Stomach (tissue), 4 donors: ENCODE measurements around the gene KCNE4.

Source experiments
- CTCF ChIP-seq, 7 experiments: fragments of 450-650 bp in 4 of 7; fragments of 200-600 bp in 3 of 7; sonication (generic) in 3 of 7; IDR thresholded peaks; one replicate each; pipeline ENCODE4 v1.5.1; 2016 to 2019; ENCODE audit warnings: antibody characterized with exemption in 7 of 7, control low read depth in 2 of 7, mild to moderate bottlenecking in 1 of 7
- EP300 ChIP-seq: sonication (generic); formaldehyde crosslinking; IDR thresholded peaks from one replicate; pipeline ENCODE4 v1.6.1; 2017; ENCODE audit warnings: antibody characterized with exemption

DNA sequence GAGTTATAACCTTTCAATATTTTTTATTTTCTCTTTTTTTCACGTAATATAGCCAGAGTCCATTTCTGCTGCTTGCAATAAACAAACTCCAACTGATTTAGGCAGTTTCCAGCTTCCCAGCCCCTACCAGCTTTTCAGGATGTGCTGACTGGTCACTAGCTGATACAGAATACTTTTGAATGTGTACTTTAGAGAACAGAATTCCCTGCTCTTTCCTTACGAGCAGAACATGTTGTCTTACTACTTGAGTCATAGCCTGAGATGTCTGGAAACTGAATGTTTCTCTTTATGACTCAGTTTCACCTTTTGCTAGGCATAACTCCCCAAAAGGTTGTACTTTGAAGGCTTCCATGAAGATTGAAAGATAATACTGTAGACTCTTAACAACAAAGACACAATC, 44.5 kb upstream of the KCNE4 start:
- TF ChIP-seq EP300 (no peak), CTCF (IDR thresholded peaks at IDR 0.05) (no peak)
